HepG2 (cell line): Measurements from ENCODE around the gene PSMD8. TPM values are rescaled to one million over a fixed set of nuclear protein-coding genes. Genes with fewer than 3 reads are reported as not detected.

ENCODE experiments used
- ATAC-seq: fragments of 200-7000 bp; cut with Tn5 transposase; 3 replicates; pipeline ENCODE4 v1.9.1; 2020; ENCODE audit warnings: mild to moderate bottlenecking, moderate library complexity
- BruUV-seq: library from RNA; stranded (reverse); fragments of 400-500 nt; replicated peaks from 2 replicates; lab custom pipeline; 2021; lab: Mats Ljungman, UMichigan
- CTCF ChIA-PET: fragments of 300-600 bp; formaldehyde crosslinking; extraction: SDS; loops from one replicate; lab custom pipeline; 2021; ENCODE audit warnings: low total read pairs, inconsistent platforms, low intra/inter-chr PET ratio; lab: Yijun Ruan, JAX
- POLR2A ChIA-PET: fragments of 350-600 bp; sonication (Branson Sonifier 250); formaldehyde crosslinking; loops from one replicate; lab custom pipeline; 2020; ENCODE audit warnings: antibody characterized with exemption, inconsistent platforms; lab: Yijun Ruan, JAX
- DNase-seq: peaks from one replicate; pipeline ENCODE4 v3.0.0-alpha.2; 2015; ENCODE audit warnings: low spot score
- FAIRE-seq: peaks from 3 replicates; lab custom pipeline; 2011; peaks lifted over from hg19 to GRCh38; lab: Jason Lieb, UNC
- H2AFZ ChIP-seq: one replicate; pipeline ENCODE4 v1.6.1; 2011; ENCODE audit warnings: low read length, inconsistent platforms
- H3K27ac ChIP-seq: fragments of 300-600 bp; 3 replicates; pipeline ENCODE4 v1.8.0; 2011; ENCODE audit warnings: mixed run types, mild to moderate bottlenecking, mixed read lengths, low read length, inconsistent platforms; ENCODE audit not compliant: insufficient read depth; ENCODE audit errors: extremely low read length
- H3K27me3 ChIP-seq, 2 experiments: fragments of 200-600 bp in 1 of 2; 2 replicates in 1 of 2; 3 replicates in 1 of 2; pipeline versions ENCODE4 v1.6.0 to v1.8.0; 2011; ENCODE audit warnings: low read length in 2 of 2, mild to moderate bottlenecking in 2 of 2, moderate library complexity in 2 of 2, inconsistent platforms in 1 of 2; ENCODE audit not compliant: insufficient read depth in 2 of 2, control insufficient read depth in 1 of 2
- H3K36me3 ChIP-seq, 2 experiments: fragments of 200-600 bp in 1 of 2; replicated peaks in 1 of 2; 2 replicates in 1 of 2; 3 replicates in 1 of 2; pipeline versions ENCODE4 v1.5.1 to v1.8.0; 2011; ENCODE audit warnings: low read length in 2 of 2, inconsistent platforms in 1 of 2; ENCODE audit not compliant: insufficient read depth in 2 of 2, control insufficient read depth in 1 of 2
- H3K4me1 ChIP-seq: 2 replicates; pipeline ENCODE4 v1.5.1; 2012; ENCODE audit warnings: low read length, inconsistent platforms; ENCODE audit not compliant: insufficient read depth
- H3K4me2 ChIP-seq: 2 replicates; pipeline ENCODE4 v1.6.0; 2011; ENCODE audit warnings: low read depth, low read length, inconsistent platforms
- H3K4me3 ChIP-seq, 3 experiments: fragments of 200-600 bp in 1 of 3; sonication (generic), shearing (Covaris generic) in 1 of 3; replicated peaks in 1 of 3; 2 replicates each; pipeline ENCODE4 v1.5.1; 2011 to 2016; ENCODE audit warnings: low read length in 3 of 3, inconsistent platforms in 2 of 3, low read depth in 2 of 3, mild to moderate bottlenecking in 2 of 3, control low read depth in 1 of 3, mixed read lengths in 1 of 3; ENCODE audit not compliant: insufficient read depth in 1 of 3
- H3K79me2 ChIP-seq: one replicate; pipeline ENCODE4 v1.6.1; 2011; ENCODE audit warnings: low read length, inconsistent platforms; ENCODE audit not compliant: insufficient read depth
- H3K9ac ChIP-seq: 2 replicates; pipeline ENCODE4 v1.6.0; 2011; ENCODE audit warnings: mild to moderate bottlenecking, low read depth, low read length, inconsistent platforms; ENCODE audit not compliant: insufficient read depth
- H3K9me3 ChIP-seq: 2 replicates; pipeline ENCODE4 v1.5.1; 2012; ENCODE audit warnings: mild to moderate bottlenecking, low read length
- H4K20me1 ChIP-seq: 2 replicates; pipeline ENCODE4 v1.6.0; 2011; ENCODE audit warnings: inconsistent platforms, mild to moderate bottlenecking, low read length, moderate library complexity; ENCODE audit not compliant: insufficient read depth
- AGO1 ChIP-seq: fragments of 200-400 bp; formaldehyde crosslinking; IDR thresholded peaks from 2 replicates; pipeline ENCODE4 v1.6.1; 2017; ENCODE audit warnings: mild to moderate bottlenecking, low read depth, low read length, moderate library complexity; ENCODE audit not compliant: poor library complexity, severe bottlenecking
- ATF3 ChIP-seq: sonication (generic); formaldehyde crosslinking; IDR thresholded peaks from 2 replicates; pipeline ENCODE4 v1.4.0; 2020; ENCODE audit warnings: missing genetic modification reagents
- CEBPB ChIP-seq: IDR thresholded peaks from 2 replicates; pipeline ENCODE4 v1.6.1; 2011; ENCODE audit warnings: low read depth, low read length, improper control_type of control experiment, borderline replicate concordance
- NFKBIZ ChIP-seq: IDR thresholded peaks from 2 replicates; pipeline ENCODE4 v1.6.1; 2018; ENCODE audit warnings: missing genetic modification reagents, missing compliant biosample characterization
- RFXAP ChIP-seq: sonication (generic); formaldehyde crosslinking; IDR thresholded peaks from 2 replicates; pipeline ENCODE4 v1.4.0; 2020; ENCODE audit warnings: missing genetic modification reagents, borderline replicate concordance
- STAG1 ChIP-seq: sonication (generic); formaldehyde crosslinking; IDR thresholded peaks from 2 replicates; pipeline ENCODE4 v1.4.0; 2020; ENCODE audit warnings: missing genetic modification reagents
- ZBTB46 ChIP-seq: sonication (generic); formaldehyde crosslinking; IDR thresholded peaks from 2 replicates; pipeline ENCODE4 v1.4.0; 2020; ENCODE audit warnings: mild to moderate bottlenecking, missing genetic modification reagents, borderline replicate concordance
- ZFP91 ChIP-seq: sonication (generic); formaldehyde crosslinking; IDR thresholded peaks from 2 replicates; pipeline ENCODE4 v1.9.0; 2022; ENCODE audit warnings: missing genetic modification reagents, mild to moderate bottlenecking, borderline replicate concordance
- ZNF34 ChIP-seq: sonication (generic); formaldehyde crosslinking; IDR thresholded peaks from 2 replicates; pipeline ENCODE4 v1.4.0; 2020; ENCODE audit warnings: mild to moderate bottlenecking, missing genetic modification reagents, borderline replicate concordance
- ZNF383 ChIP-seq: sonication (generic); formaldehyde crosslinking; IDR thresholded peaks from 2 replicates; pipeline ENCODE4 v1.4.0; 2020; ENCODE audit warnings: missing genetic modification reagents, mild to moderate bottlenecking, borderline replicate concordance
- ZNF557 ChIP-seq: sonication (generic); formaldehyde crosslinking; IDR thresholded peaks from 2 replicates; pipeline ENCODE4 v1.4.0; 2020; ENCODE audit warnings: missing genetic modification reagents
- ZSCAN25 ChIP-seq: sonication (generic); formaldehyde crosslinking; IDR thresholded peaks from 2 replicates; pipeline ENCODE4 v1.8.0; 2022; ENCODE audit warnings: mild to moderate bottlenecking, missing genetic modification reagents
- ZSCAN5A ChIP-seq: sonication (generic); formaldehyde crosslinking; IDR thresholded peaks from 2 replicates; pipeline ENCODE4 v1.8.0; 2022; ENCODE audit warnings: mild to moderate bottlenecking, missing genetic modification reagents, borderline replicate concordance
- WGBS: methylation state at CpG from one replicate; pipeline ENCODE4 v1.1.6; 2017; ENCODE audit warnings: low lambda C conversion rate; 5-methylcytosine and 5-hydroxymethylcytosine counted together
- in situ Hi-C: cut with HindIII; loops from 2 replicates; pipeline ENCODE4 v1.10.0; 2017; ENCODE audit warnings: low pct_unique_long_range_greater_than_20kb; ENCODE audit not compliant: extremely low pct_ligation_motif_present
- intact Hi-C: fragments of 100-400 bp; cut with micrococcal nuclease; formaldehyde crosslinking; loops from one replicate; pipeline ENCODE4 v1.10.0; 2022; ENCODE audit not compliant: unreplicated experiment
- polyA plus RNA-seq, 8 experiments: library from polyadenylated mRNA; depleted of rRNA in 3 of 8; stranded (reverse) in 7 of 8; unstranded in 1 of 8; fragments of >200 nt; fragmentation: Illumina TruSeq in 4 of 8; extraction: Trizol in 4 of 8; gene quantifications; 2 replicates each; pipeline versions ENCODE4 v1.2.1 to v1.2.3, GENCODE V29; 2011 to 2016; ENCODE audit warnings: low read depth in 4 of 8, missing spikeins in 1 of 8, mixed read lengths in 1 of 8; ENCODE audit not compliant: insufficient read depth in 1 of 8
- total RNA-seq, 5 experiments: library from RNA; depleted of rRNA; stranded (reverse); fragments of >200 nt; fragmentation: Illumina TruSeq; extraction: Trizol; gene quantifications; 2 replicates each; pipeline ENCODE4 v1.2.3, GENCODE V29; 2016; ENCODE audit warnings: low read depth in 1 of 5

PSMD8 gene
- total and polyA plus RNA-seq, 2 of the 13 experiments (the other 11 are each of a cell fraction or from before 2014, with no cell fraction given): 162 to 296 TPM

GRCh38 chr19:38421856-38422255, 47.5 kb downstream of the PSMD8 start:
- no peak for FAIRE-seq
- POLR2A ChIA-PET: no interaction called here

More at GRCh38 chr19:38421856-38422255, 47.5 kb downstream of the PSMD8 start:
- Histone ChIP-seq H3K9ac (no peak overlapping the region), H4K20me1 (no peaks in the 10 kb centered on the region), H3K79me2 (no peaks in the 10 kb centered on the region), H3K4me2 (no peak overlapping the region), H3K27me3 (peaks cover 3 to 37% of the 10 kb centered on the region in 2 experiments; a peak in 4 of 5 replicates), H3K36me3 (no peaks in the 10 kb centered on the region), H3K4me3 (no peak overlapping the region), H2AFZ (no peak overlapping the region), H3K27ac (no peak overlapping the region), H3K9me3 (no peaks in the 10 kb centered on the region), H3K4me1 (no peaks in the 10 kb centered on the region)
- DNase-seq: no peak
- BruUV-seq: no TSS peak
- CTCF ChIA-PET: no interaction called here
- ATAC-seq: no peak
- in situ Hi-C loops: no loop called here
- 48% methylated on average over 5 of the region's 14 CpGs for WGBS
- TF ChIP-seq ZNF34 (CRISPR knock-in tag): no peak
- no peak for TF ChIP-seq CEBPB
- no peak for TF ChIP-seq ZNF557 (CRISPR knock-in tag)
- no peak for TF ChIP-seq STAG1
- TF ChIP-seq ZNF383 (CRISPR knock-in tag): no peak
- TF ChIP-seq ZBTB46 (CRISPR knock-in tag): no peak
- TF ChIP-seq NFKBIZ (CRISPR knock-in tag): no peak
- no peak for TF ChIP-seq AGO1
- TF ChIP-seq RFXAP (CRISPR knock-in tag): no peak
- TF ChIP-seq ATF3 (CRISPR knock-in tag): no peak
- TF ChIP-seq ZFP91: no peak
- no peak for TF ChIP-seq ZSCAN5A (CRISPR knock-in tag)
- TF ChIP-seq ZSCAN25 (CRISPR knock-in tag): no peak
- intact Hi-C loops: no loop called here
